ENCODE results near the gene SPNS3. TPM values are rescaled to one million over a fixed set of nuclear protein-coding genes. Genes with fewer than 3 reads are reported as not detected.

SPNS3 gene
- total RNA-seq, 1 donor from 2014 or later: 0.18 TPM

- Mint-ChIP-seq H3K36me3 (ENCODE audit: low read depth, unreplicated experiment) (peaks cover 11% of the 10 kb centered on the region), H3K27ac (ENCODE audit: unreplicated experiment) (no peak overlapping the region), H3K27me3 (ENCODE audit: unreplicated experiment) (peaks cover 29% of the 10 kb centered on the region)
These were observed 103.1 kb downstream of the SPNS3 start for GRCh38 chr17:4536742-4537411.

More at GRCh38 chr17:4536742-4537411, 103.1 kb downstream of the SPNS3 start:
- H3K4me3 Mint-ChIP-seq (ENCODE audit: unreplicated experiment): no peak overlapping the region
- no peak for DNase-seq (ENCODE audit: low spot score)
- TF ChIP-seq CTCF (IDR thresholded peaks at IDR 0.05; ENCODE audit: unreplicated experiment): no peak
- peaks cover 29% of the 10 kb centered on the region for H3K4me1 Mint-ChIP-seq (ENCODE audit: unreplicated experiment)
- H3K9me3 Mint-ChIP-seq (ENCODE audit: unreplicated experiment): no peaks in the 10 kb centered on the region

Other genes with a start within 250 kb of the SPNS3 start
- 41.6 TPM for gene ANKFY1, start 170.0 kb upstream of the SPNS3 start, total RNA-seq (ENCODE audit: unreplicated experiment)
- gene UBE2G1, start 67.3 kb upstream of the SPNS3 start, total RNA-seq (ENCODE audit: unreplicated experiment): 88.0 TPM
- 187 TPM for gene SPNS2, start 64.9 kb downstream of the SPNS3 start, total RNA-seq (ENCODE audit: unreplicated experiment)
- gene MYBBP1A, start 121.4 kb downstream of the SPNS3 start, total RNA-seq (ENCODE audit: unreplicated experiment): 32.4 TPM
- not detected for gene GGT6, start 126.6 kb downstream of the SPNS3 start, total RNA-seq (ENCODE audit: unreplicated experiment)
- gene SMTNL2, start 150.6 kb downstream of the SPNS3 start, total RNA-seq (ENCODE audit: unreplicated experiment): 0.59 TPM
- gene ALOX15, start 207.7 kb downstream of the SPNS3 start, total RNA-seq (ENCODE audit: unreplicated experiment): 17.0 TPM